ENCODE results near the gene ETV1.
A peak's percentile ranks its signal among the peaks of the same experiment; 100 is the strongest.

Gene ETV1

GRCh38 chr7:13871008-13871407, 118.5 kb downstream of the ETV1 start:
- Histone ChIP-seq H3K4me3 (ENCODE audit: low read length in 2 of 2) (no peak overlapping the region), H3K27me3 (ENCODE audit: control insufficient read depth in 2 of 2, insufficient read depth in 2 of 2, low read length in 2 of 2) (no peaks in the 10 kb centered on the region), H3K9me3 (ENCODE audit: control insufficient read depth in 2 of 2, low read length in 2 of 2) (no peaks in the 10 kb centered on the region), H3K36me3 (ENCODE audit: control insufficient read depth in 2 of 2, insufficient read depth in 2 of 2, low read length in 2 of 2) (no peaks in the 10 kb centered on the region), H3K27ac (ENCODE audit: low read depth in 2 of 2, low read length in 2 of 2) (no peak overlapping the region), H3K9ac (ENCODE audit: low read depth in 1 of 2, low read length in 2 of 2) (no peak overlapping the region), H3K4me1 (ENCODE audit: control insufficient read depth in 2 of 2, insufficient read depth in 2 of 2, low read length in 2 of 2) (no peaks in the 10 kb centered on the region)

GRCh38 chr7:13860734-13861133, 128.7 kb downstream of the ETV1 start:
- H3K9ac ChIP-seq (ENCODE audit: low read depth in 1 of 2, low read length in 2 of 2), result no peak overlapping the region
- no peak overlapping the region for H3K27ac ChIP-seq (ENCODE audit: low read depth in 2 of 2, low read length in 2 of 2)
- no peaks in the 10 kb centered on the region for H3K9me3 ChIP-seq (ENCODE audit: control insufficient read depth in 2 of 2, low read length in 2 of 2)
- no peaks in the 10 kb centered on the region for H3K4me1 ChIP-seq (ENCODE audit: control insufficient read depth in 2 of 2, insufficient read depth in 2 of 2, low read length in 2 of 2)
- H3K4me3 ChIP-seq (ENCODE audit: low read length in 2 of 2), result no peak overlapping the region
- no peaks in the 10 kb centered on the region for H3K27me3 ChIP-seq (ENCODE audit: control insufficient read depth in 2 of 2, insufficient read depth in 2 of 2, low read length in 2 of 2)
- no peaks in the 10 kb centered on the region for H3K36me3 ChIP-seq (ENCODE audit: control insufficient read depth in 2 of 2, insufficient read depth in 2 of 2, low read length in 2 of 2)

GRCh38 chr7:13856012-13856411, 133.5 kb downstream of the ETV1 start:
- Histone ChIP-seq H3K27me3 (ENCODE audit: control insufficient read depth in 2 of 2, insufficient read depth in 2 of 2, low read length in 2 of 2) (no peaks in the 10 kb centered on the region), H3K4me1 (ENCODE audit: control insufficient read depth in 2 of 2, insufficient read depth in 2 of 2, low read length in 2 of 2) (no peaks in the 10 kb centered on the region), H3K36me3 (ENCODE audit: control insufficient read depth in 2 of 2, insufficient read depth in 2 of 2, low read length in 2 of 2) (no peaks in the 10 kb centered on the region), H3K27ac (ENCODE audit: low read depth in 2 of 2, low read length in 2 of 2) (no peak overlapping the region), H3K9ac (ENCODE audit: low read depth in 1 of 2, low read length in 2 of 2) (no peak overlapping the region), H3K9me3 (ENCODE audit: control insufficient read depth in 2 of 2, low read length in 2 of 2) (no peaks in the 10 kb centered on the region), H3K4me3 (ENCODE audit: low read length in 2 of 2) (no peak overlapping the region)

GRCh38 chr7:13852281-13852968, 137.0 kb downstream of the ETV1 start:
- no peaks in the 10 kb centered on the region for H3K9me3 ChIP-seq (ENCODE audit: control insufficient read depth in 2 of 2, low read length in 2 of 2)
- H3K27me3 ChIP-seq (ENCODE audit: control insufficient read depth in 2 of 2, insufficient read depth in 2 of 2, low read length in 2 of 2), result no peaks in the 10 kb centered on the region
- peaks cover 0 to 6% of the 10 kb centered on the region in 2 donors for H3K4me1 ChIP-seq (ENCODE audit: control insufficient read depth in 2 of 2, insufficient read depth in 2 of 2, low read length in 2 of 2)
- no peak overlapping the region for H3K4me3 ChIP-seq (ENCODE audit: low read length in 2 of 2)
- H3K27ac ChIP-seq (ENCODE audit: low read depth in 2 of 2, low read length in 2 of 2), result no peak overlapping the region
- H3K9ac ChIP-seq (ENCODE audit: low read depth in 1 of 2, low read length in 2 of 2), result no peak overlapping the region
- H3K36me3 ChIP-seq (ENCODE audit: control insufficient read depth in 2 of 2, insufficient read depth in 2 of 2, low read length in 2 of 2), result no peaks in the 10 kb centered on the region

- Histone ChIP-seq H3K9me3 (ENCODE audit: control insufficient read depth in 2 of 2, low read length in 2 of 2) (no peaks in the 10 kb centered on the region), H3K9ac (ENCODE audit: low read depth in 1 of 2, low read length in 2 of 2) (no peak overlapping the region), H3K27me3 (ENCODE audit: control insufficient read depth in 2 of 2, insufficient read depth in 2 of 2, low read length in 2 of 2) (no peaks in the 10 kb centered on the region), H3K4me3 (ENCODE audit: low read length in 2 of 2) (no peak overlapping the region), H3K27ac (ENCODE audit: low read depth in 2 of 2, low read length in 2 of 2) (no peak overlapping the region), H3K4me1 (ENCODE audit: control insufficient read depth in 2 of 2, insufficient read depth in 2 of 2, low read length in 2 of 2) (peaks cover 0 to 6% of the 10 kb centered on the region in 2 donors), H3K36me3 (ENCODE audit: control insufficient read depth in 2 of 2, insufficient read depth in 2 of 2, low read length in 2 of 2) (no peaks in the 10 kb centered on the region)
Measured at GRCh38 chr7:13851736-13852135, 137.7 kb downstream of the ETV1 start.

- no peaks in the 10 kb centered on the region for H3K36me3 ChIP-seq (ENCODE audit: control insufficient read depth in 2 of 2, insufficient read depth in 2 of 2, low read length in 2 of 2)
- peaks cover 0 to 6% of the 10 kb centered on the region in 2 donors for H3K4me1 ChIP-seq (ENCODE audit: control insufficient read depth in 2 of 2, insufficient read depth in 2 of 2, low read length in 2 of 2)
- H3K27me3 ChIP-seq (ENCODE audit: control insufficient read depth in 2 of 2, insufficient read depth in 2 of 2, low read length in 2 of 2), result no peaks in the 10 kb centered on the region
- H3K9me3 ChIP-seq (ENCODE audit: control insufficient read depth in 2 of 2, low read length in 2 of 2), result no peaks in the 10 kb centered on the region
- no peak overlapping the region for H3K9ac ChIP-seq (ENCODE audit: low read depth in 1 of 2, low read length in 2 of 2)
- peak overlapping the region; percentile 4 to 11 for H3K27ac ChIP-seq (ENCODE audit: low read depth in 2 of 2, low read length in 2 of 2)
- H3K4me3 ChIP-seq (ENCODE audit: low read length in 2 of 2), result no peak overlapping the region
Measured at GRCh38 chr7:13850185-13850752, 139.2 kb downstream of the ETV1 start.

GRCh38 chr7:13849163-13849892, 140.1 kb downstream of the ETV1 start:
- Histone ChIP-seq H3K9ac (ENCODE audit: low read depth in 1 of 2, low read length in 2 of 2) (no peak overlapping the region), H3K36me3 (ENCODE audit: control insufficient read depth in 2 of 2, insufficient read depth in 2 of 2, low read length in 2 of 2) (no peaks in the 10 kb centered on the region), H3K27ac (ENCODE audit: low read depth in 2 of 2, low read length in 2 of 2) (peak overlapping the region in 1 of 2 donors; percentile 5), H3K9me3 (ENCODE audit: control insufficient read depth in 2 of 2, low read length in 2 of 2) (no peaks in the 10 kb centered on the region), H3K4me1 (ENCODE audit: control insufficient read depth in 2 of 2, insufficient read depth in 2 of 2, low read length in 2 of 2) (peaks cover 2 to 10% of the 10 kb centered on the region in 2 donors), H3K27me3 (ENCODE audit: control insufficient read depth in 2 of 2, insufficient read depth in 2 of 2, low read length in 2 of 2) (no peaks in the 10 kb centered on the region), H3K4me3 (ENCODE audit: low read length in 2 of 2) (no peak overlapping the region)

- no peaks in the 10 kb centered on the region for H3K9me3 ChIP-seq (ENCODE audit: control insufficient read depth in 2 of 2, low read length in 2 of 2)
- no peak overlapping the region for H3K4me3 ChIP-seq (ENCODE audit: low read length in 2 of 2)
- no peak overlapping the region for H3K27ac ChIP-seq (ENCODE audit: low read depth in 2 of 2, low read length in 2 of 2)
- H3K36me3 ChIP-seq (ENCODE audit: control insufficient read depth in 2 of 2, insufficient read depth in 2 of 2, low read length in 2 of 2), result no peaks in the 10 kb centered on the region
- H3K27me3 ChIP-seq (ENCODE audit: control insufficient read depth in 2 of 2, insufficient read depth in 2 of 2, low read length in 2 of 2), result no peaks in the 10 kb centered on the region
- H3K4me1 ChIP-seq (ENCODE audit: control insufficient read depth in 2 of 2, insufficient read depth in 2 of 2, low read length in 2 of 2), result peaks cover 2 to 10% of the 10 kb centered on the region in 2 donors
- H3K9ac ChIP-seq (ENCODE audit: low read depth in 1 of 2, low read length in 2 of 2), result no peak overlapping the region
Measured at GRCh38 chr7:13848681-13849131, 140.8 kb downstream of the ETV1 start.

GRCh38 chr7:13846386-13846785, 143.1 kb downstream of the ETV1 start:
- H3K27me3 ChIP-seq (ENCODE audit: control insufficient read depth in 2 of 2, insufficient read depth in 2 of 2, low read length in 2 of 2), result no peaks in the 10 kb centered on the region
- no peaks in the 10 kb centered on the region for H3K36me3 ChIP-seq (ENCODE audit: control insufficient read depth in 2 of 2, insufficient read depth in 2 of 2, low read length in 2 of 2)
- no peak overlapping the region for H3K27ac ChIP-seq (ENCODE audit: low read depth in 2 of 2, low read length in 2 of 2)
- no peak overlapping the region for H3K4me3 ChIP-seq (ENCODE audit: low read length in 2 of 2)
- H3K9me3 ChIP-seq (ENCODE audit: control insufficient read depth in 2 of 2, low read length in 2 of 2), result no peaks in the 10 kb centered on the region
- H3K4me1 ChIP-seq (ENCODE audit: control insufficient read depth in 2 of 2, insufficient read depth in 2 of 2, low read length in 2 of 2), result peaks cover 2 to 10% of the 10 kb centered on the region in 2 donors
- H3K9ac ChIP-seq (ENCODE audit: low read depth in 1 of 2, low read length in 2 of 2), result no peak overlapping the region

- Histone ChIP-seq H3K4me1 (ENCODE audit: control insufficient read depth in 2 of 2, insufficient read depth in 2 of 2, low read length in 2 of 2) (peaks cover 2 to 10% of the 10 kb centered on the region in 2 donors), H3K36me3 (ENCODE audit: control insufficient read depth in 2 of 2, insufficient read depth in 2 of 2, low read length in 2 of 2) (no peaks in the 10 kb centered on the region), H3K27ac (ENCODE audit: low read depth in 2 of 2, low read length in 2 of 2) (no peak overlapping the region), H3K27me3 (ENCODE audit: control insufficient read depth in 2 of 2, insufficient read depth in 2 of 2, low read length in 2 of 2) (no peaks in the 10 kb centered on the region), H3K9ac (ENCODE audit: low read depth in 1 of 2, low read length in 2 of 2) (no peak overlapping the region), H3K9me3 (ENCODE audit: control insufficient read depth in 2 of 2, low read length in 2 of 2) (no peaks in the 10 kb centered on the region), H3K4me3 (ENCODE audit: low read length in 2 of 2) (no peak overlapping the region)
Measured at GRCh38 chr7:13845601-13846000, 143.9 kb downstream of the ETV1 start.

Data from mucosa of rectum (tissue), 2 donors.